CD14-positive monocyte (primary cell): ENCODE data around the gene ADGRG1. TPM values are rescaled to one million over a fixed set of nuclear protein-coding genes. Genes with fewer than 3 reads are reported as not detected.

ENCODE experiments used
- DNase-seq, 3 donors: peaks; one replicate each; pipeline ENCODE4 v3.0.0-alpha.2; 2011 to 2022
- H2AFZ ChIP-seq: 2 replicates; pipeline ENCODE4 v1.6.0; 2012; ENCODE audit warnings: mild to moderate bottlenecking, low read depth, low read length, inconsistent platforms; ENCODE audit not compliant: insufficient read depth, poor library complexity, severe bottlenecking
- H3K27ac ChIP-seq, 2 donors: 1 replicate in 1 of 2; 2 replicates in 1 of 2; pipeline ENCODE4 v1.5.1; 2012 to 2013; ENCODE audit warnings: low read length in 2 of 2, control low read depth in 1 of 2, inconsistent platforms in 1 of 2, low read depth in 1 of 2, mild to moderate bottlenecking in 1 of 2
- H3K27me3 ChIP-seq, 2 donors: one replicate each; pipeline versions ENCODE4 v1.6.0 to v1.6.1; 2011 to 2013; ENCODE audit warnings: low read length in 2 of 2; ENCODE audit not compliant: control insufficient read depth in 2 of 2, insufficient read depth in 2 of 2
- H3K36me3 ChIP-seq, 2 donors: replicated peaks in 1 of 2; 1 replicate in 1 of 2; 2 replicates in 1 of 2; pipeline versions ENCODE4 v1.5.1 to v1.6.1; 2012 to 2013; ENCODE audit warnings: low read length in 2 of 2, control low read depth in 1 of 2, inconsistent platforms in 1 of 2, mild to moderate bottlenecking in 1 of 2; ENCODE audit not compliant: insufficient read depth in 2 of 2, control insufficient read depth in 1 of 2
- H3K4me1 ChIP-seq, 2 donors: 1 replicate in 1 of 2; 2 replicates in 1 of 2; pipeline versions ENCODE4 v1.5.1 to v1.6.1; 2012 to 2013; ENCODE audit warnings: low read length in 2 of 2, control low read depth in 1 of 2, inconsistent platforms in 1 of 2, mild to moderate bottlenecking in 1 of 2, moderate library complexity in 1 of 2; ENCODE audit not compliant: insufficient read depth in 2 of 2, control insufficient read depth in 1 of 2
- H3K4me2 ChIP-seq: replicated peaks from 2 replicates; pipeline ENCODE3; 2012; ENCODE audit warnings: low read length, moderate library complexity, mild to moderate bottlenecking; ENCODE audit not compliant: poor library complexity, severe bottlenecking; ENCODE audit errors: extremely low read depth
- H3K4me3 ChIP-seq, 3 experiments: fragments of 200-600 bp in 1 of 3; sonication (generic) in 1 of 3; replicated peaks in 1 of 3; 1 replicate in 2 of 3; 2 replicates in 1 of 3; pipeline ENCODE4 v1.5.1; 2011 to 2013; ENCODE audit warnings: low read length in 3 of 3, mild to moderate bottlenecking in 3 of 3, control low read depth in 2 of 3, low read depth in 2 of 3, inconsistent platforms in 1 of 3, moderate library complexity in 1 of 3
- H3K79me2 ChIP-seq: 2 replicates; pipeline ENCODE4 v1.6.0; 2012; ENCODE audit warnings: mild to moderate bottlenecking, control low read depth, inconsistent platforms, low read length, moderate library complexity; ENCODE audit not compliant: insufficient read depth
- H3K9ac ChIP-seq: 2 replicates; pipeline ENCODE4 v1.6.0; 2017; ENCODE audit warnings: low read length, mild to moderate bottlenecking; ENCODE audit not compliant: insufficient read depth, poor library complexity, severe bottlenecking
- H3K9me3 ChIP-seq, 2 donors: replicated peaks in 1 of 2; 1 replicate in 1 of 2; 2 replicates in 1 of 2; pipeline versions ENCODE4 v1.5.1 to v1.6.1; 2012 to 2013; ENCODE audit warnings: low read length in 2 of 2, control low read depth in 1 of 2; ENCODE audit not compliant: control insufficient read depth in 1 of 2, insufficient read depth in 1 of 2
- H4K20me1 ChIP-seq: 2 replicates; pipeline ENCODE4 v1.6.0; 2012; ENCODE audit warnings: mild to moderate bottlenecking, low read length, control low read depth, moderate library complexity; ENCODE audit not compliant: insufficient read depth
- H3K27ac Mint-ChIP-seq, 7 donors: one replicate each; pipeline ENCODE4 v1.8.0; 2020; ENCODE audit warnings: mild to moderate bottlenecking in 7 of 7, mixed read lengths in 7 of 7, moderate library complexity in 6 of 7, inconsistent platforms in 2 of 7
- H3K27me3 Mint-ChIP-seq, 3 donors: one replicate each; pipeline ENCODE4 v1.8.0; 2021 to 2022; ENCODE audit warnings: low read depth in 3 of 3, mild to moderate bottlenecking in 3 of 3, mixed read lengths in 3 of 3, moderate library complexity in 3 of 3, inconsistent platforms in 1 of 3
- H3K36me3 Mint-ChIP-seq, 2 donors: one replicate each; pipeline ENCODE4 v1.8.0; 2020; ENCODE audit warnings: mixed read lengths in 2 of 2, inconsistent platforms in 1 of 2, mild to moderate bottlenecking in 1 of 2
- H3K4me1 Mint-ChIP-seq: one replicate; pipeline ENCODE4 v1.8.0; 2020; ENCODE audit warnings: mild to moderate bottlenecking, mixed read lengths
- H3K4me3 Mint-ChIP-seq, 2 donors: one replicate each; pipeline ENCODE4 v1.8.0; 2020; ENCODE audit warnings: mild to moderate bottlenecking in 2 of 2, mixed read lengths in 2 of 2, moderate library complexity in 1 of 2
- H3K9me3 Mint-ChIP-seq, 7 donors: one replicate each; pipeline ENCODE4 v1.8.0; 2020 to 2022; ENCODE audit warnings: mixed read lengths in 7 of 7, mild to moderate bottlenecking in 6 of 7, moderate library complexity in 6 of 7, inconsistent platforms in 2 of 7
- CTCF ChIP-seq: fragments of 200-600 bp; IDR thresholded peaks from one replicate; pipeline ENCODE4 v1.8.0; 2022; ENCODE audit warnings: antibody characterized with exemption, mild to moderate bottlenecking
- WGBS: methylation state at CpG from one replicate; pipeline ENCODE4 v1.1.5; 2013; ENCODE audit warnings: missing lambda C conversion rate; ENCODE audit not compliant: insufficient coverage; 5-methylcytosine and 5-hydroxymethylcytosine counted together
- intact Hi-C, 2 donors: fragments of 100-400 bp; cut with micrococcal nuclease; formaldehyde crosslinking; loops; one replicate each; pipeline versions ENCODE4 v1.15.0 to v1.15.1; 2023
- polyA plus RNA-seq, 3 donors: library from polyadenylated mRNA; depleted of rRNA in 1 of 3; unstranded in 2 of 3; stranded (reverse) in 1 of 3; fragments of 300-500 nt in 2 of 3; fragments of >200 nt in 1 of 3; fragmentation: Illumina TruSeq in 2 of 3; gene quantifications; 1 replicate in 2 of 3; 2 replicates in 1 of 3; pipeline ENCODE4 v1.2.3, GENCODE V29; 2012 to 2021

The ADGRG1 gene
- polyA plus RNA-seq, 3 donors: 0.07 to 0.39 (median 0.08) TPM

- peaks cover 20% of the 10 kb centered on the region for H3K4me1 Mint-ChIP-seq
- H4K20me1 ChIP-seq: no peaks in the 10 kb centered on the region
- DNase-seq: peak; percentile 59 to 80 (median 66)
- H3K9me3 Mint-ChIP-seq: peaks cover 2 to 11% (median 4%) of the 10 kb centered on the region in 7 donors
- no peaks in the 10 kb centered on the region for H3K36me3 Mint-ChIP-seq
- H3K4me1 ChIP-seq: peaks cover 20 to 25% of the 10 kb centered on the region in 2 donors
- peak overlapping the region; percentile 25 for H3K9ac ChIP-seq
- H3K27ac Mint-ChIP-seq: peak overlapping the region in 4 of 7 donors; percentile 23 to 76 (median 60)
- H3K27me3 Mint-ChIP-seq: peaks cover 8 to 19% (median 17%) of the 10 kb centered on the region in 3 donors
- H3K4me3 ChIP-seq: no peak overlapping the region
- peak; percentile 96 for TF ChIP-seq CTCF
- 39% methylated on average over 5 of the region's 9 CpGs for WGBS
- H3K27me3 ChIP-seq: peaks cover 0 to 2% of the 10 kb centered on the region in 2 donors
- intact Hi-C loops: loop anchor here (1.0 to 5.0 kb wide), 4 partner anchors 56 to 131 kb away; no protein-coding TSS in a partner anchor
- peak overlapping the region; percentile 9 for H3K4me2 ChIP-seq
- H3K27ac ChIP-seq: no peak overlapping the region
- no peak overlapping the region for H2AFZ ChIP-seq
- H3K79me2 ChIP-seq: no peaks in the 10 kb centered on the region
- no peaks in the 10 kb centered on the region for H3K36me3 ChIP-seq
- no peaks in the 10 kb centered on the region for H3K9me3 ChIP-seq
- peak overlapping the region in 1 of 2 donors; percentile 42 for H3K4me3 Mint-ChIP-seq
Measured at GRCh38 chr16:57591086-57591869, 37.2 kb upstream of the ADGRG1 start.

GRCh38 chr16:57591870-57592485, 36.5 kb upstream of the ADGRG1 start:
- DNase-seq: no peak
- Histone ChIP-seq H3K27ac (no peak overlapping the region), H3K27me3 (peaks cover 0 to 2% of the 10 kb centered on the region in 2 donors), H2AFZ (no peak overlapping the region), H3K4me3 (no peak overlapping the region), H3K9me3 (no peaks in the 10 kb centered on the region), H3K9ac (no peak overlapping the region), H3K36me3 (no peaks in the 10 kb centered on the region), H4K20me1 (no peaks in the 10 kb centered on the region), H3K4me2 (no peak overlapping the region), H3K79me2 (no peaks in the 10 kb centered on the region), H3K4me1 (peaks cover 20 to 25% of the 10 kb centered on the region in 2 donors)
- H3K27me3 Mint-ChIP-seq: peaks cover 8 to 19% (median 17%) of the 10 kb centered on the region in 3 donors
- no peaks in the 10 kb centered on the region for H3K36me3 Mint-ChIP-seq
- peak overlapping the region in 2 of 7 donors; percentile 63 to 70 for H3K27ac Mint-ChIP-seq
- H3K4me3 Mint-ChIP-seq: peak overlapping the region in 1 of 2 donors; percentile 33
- H3K9me3 Mint-ChIP-seq: peaks cover 2 to 11% (median 4%) of the 10 kb centered on the region in 7 donors
- intact Hi-C loops: loop anchor here (1.0 to 5.0 kb wide), 4 partner anchors 55 to 130 kb away; no protein-coding TSS in a partner anchor
- TF ChIP-seq CTCF: no peak
- 82% methylated on average over 4 of the region's 7 CpGs for WGBS
- H3K4me1 Mint-ChIP-seq: peaks cover 20% of the 10 kb centered on the region
